IMR-90 (cell line): ENCODE data around the gene VSX2. TPM values are rescaled to one million over a fixed set of nuclear protein-coding genes. Genes with fewer than 3 reads are reported as not detected.

ENCODE experiments used
- ATAC-seq: fragments of 200-7000 bp; cut with Tn5 transposase; 2 replicates; pipeline ENCODE4 v1.9.1; 2020; ENCODE audit warnings: low read depth, mild to moderate bottlenecking, moderate library complexity
- BruUV-seq: library from RNA; stranded (reverse); fragments of 400-500 nt; replicated peaks from 2 replicates; lab custom pipeline; 2021; lab: Mats Ljungman, UMichigan
- CTCF ChIA-PET: fragments of 300-600 bp; formaldehyde crosslinking; extraction: SDS; loops from one replicate; lab custom pipeline; 2021; ENCODE audit warnings: antibody characterized with exemption; lab: Yijun Ruan, JAX
- POLR2A ChIA-PET: fragments of 300-600 bp; sonication (Branson Sonifier 250); formaldehyde crosslinking; loops from one replicate; lab custom pipeline; 2022; ENCODE audit warnings: antibody characterized with exemption; ENCODE audit not compliant: unreplicated experiment; lab: Charles Lee
- DNase-seq: peaks from one replicate; pipeline ENCODE4 v3.0.0; 2013
- H2AFZ ChIP-seq: replicated peaks from 2 replicates; pipeline ENCODE3; 2013; ENCODE audit warnings: low read length, mild to moderate bottlenecking; ENCODE audit not compliant: poor library complexity
- H2AK5ac ChIP-seq: 2 replicates; pipeline ENCODE4 v1.6.1; 2013; ENCODE audit warnings: low read depth, low read length, inconsistent platforms
- H2AK9ac ChIP-seq: replicated peaks from 2 replicates; pipeline ENCODE3; 2013; ENCODE audit warnings: mild to moderate bottlenecking, low read depth, low read length, moderate library complexity; ENCODE audit not compliant: poor library complexity
- H2BK120ac ChIP-seq: 2 replicates; pipeline ENCODE4 v1.6.1; 2013; ENCODE audit warnings: low read depth, low read length, inconsistent platforms
- H2BK15ac ChIP-seq: 3 replicates; pipeline ENCODE4 v1.6.1; 2013; ENCODE audit warnings: low read depth, low read length, inconsistent platforms
- H2BK20ac ChIP-seq: 2 replicates; pipeline ENCODE4 v1.6.1; 2013; ENCODE audit warnings: low read depth, mild to moderate bottlenecking, inconsistent platforms, low read length, moderate library complexity
- H2BK5ac ChIP-seq: 2 replicates; pipeline ENCODE4 v1.6.1; 2013; ENCODE audit warnings: mild to moderate bottlenecking, low read depth, low read length, inconsistent platforms; ENCODE audit not compliant: poor library complexity, severe bottlenecking
- H3K14ac ChIP-seq: replicated peaks from 2 replicates; pipeline ENCODE4 v1.6.1; 2013; ENCODE audit warnings: low read depth, low read length, inconsistent platforms
- H3K18ac ChIP-seq: 2 replicates; pipeline ENCODE4 v1.6.1; 2013; ENCODE audit warnings: low read depth, low read length, control low read depth
- H3K23ac ChIP-seq: 2 replicates; pipeline ENCODE4 v1.6.1; 2013; ENCODE audit warnings: low read depth, low read length, inconsistent platforms
- H3K27ac ChIP-seq: 2 replicates; pipeline ENCODE4 v1.5.1; 2013; ENCODE audit warnings: mild to moderate bottlenecking, control low read depth, low read length; ENCODE audit not compliant: insufficient read depth
- H3K27me3 ChIP-seq: 2 replicates; pipeline ENCODE4 v1.6.1; 2013; ENCODE audit warnings: low read length; ENCODE audit not compliant: control insufficient read depth, insufficient read depth
- H3K36me3 ChIP-seq: 2 replicates; pipeline ENCODE4 v1.6.1; 2013; ENCODE audit warnings: low read length, mixed read lengths; ENCODE audit not compliant: control insufficient read depth, insufficient read depth
- H3K4ac ChIP-seq: 2 replicates; pipeline ENCODE4 v1.6.1; 2013; ENCODE audit warnings: low read depth, low read length, inconsistent platforms
- H3K4me1 ChIP-seq: 2 replicates; pipeline ENCODE4 v1.6.1; 2013; ENCODE audit warnings: low read length, mixed read lengths; ENCODE audit not compliant: control insufficient read depth, insufficient read depth
- H3K4me2 ChIP-seq: 2 replicates; pipeline ENCODE4 v1.6.1; 2013; ENCODE audit warnings: low read depth, mild to moderate bottlenecking, control low read depth, low read length, moderate library complexity
- H3K4me3 ChIP-seq: 2 replicates; pipeline ENCODE4 v1.5.1; 2013; ENCODE audit warnings: low read depth, mild to moderate bottlenecking, control low read depth, low read length, moderate library complexity; ENCODE audit not compliant: insufficient read depth
- H3K56ac ChIP-seq: 2 replicates; pipeline ENCODE4 v1.6.1; 2013; ENCODE audit warnings: low read length, inconsistent platforms; ENCODE audit not compliant: insufficient read depth; ENCODE audit errors: extremely low read depth
- H3K79me1 ChIP-seq, 2 experiments: 2 replicates each; pipeline ENCODE4 v1.6.1; 2013; ENCODE audit warnings: low read length in 2 of 2, inconsistent platforms in 1 of 2, low read depth in 1 of 2
- H3K9ac ChIP-seq: 2 replicates; pipeline ENCODE4 v1.6.1; 2013; ENCODE audit warnings: low read depth, low read length, control low read depth
- H3K9me1 ChIP-seq: 2 replicates; pipeline ENCODE4 v1.6.1; 2013; ENCODE audit warnings: low read length, inconsistent platforms; ENCODE audit not compliant: insufficient read depth
- H3K9me3 ChIP-seq: 2 replicates; pipeline ENCODE4 v1.6.1; 2013; ENCODE audit warnings: low read length; ENCODE audit not compliant: control insufficient read depth, insufficient read depth
- H4K20me1 ChIP-seq: 2 replicates; pipeline ENCODE4 v1.6.1; 2013; ENCODE audit warnings: low read length, inconsistent platforms; ENCODE audit not compliant: insufficient read depth
- H4K5ac ChIP-seq: 2 replicates; pipeline ENCODE4 v1.6.1; 2013; ENCODE audit warnings: mild to moderate bottlenecking, low read depth, low read length, control low read depth
- H4K8ac ChIP-seq, 2 experiments: 2 replicates each; pipeline ENCODE4 v1.6.1; 2013; ENCODE audit warnings: low read depth in 2 of 2, low read length in 2 of 2, control low read depth in 1 of 2, inconsistent platforms in 1 of 2
- H4K91ac ChIP-seq: 2 replicates; pipeline ENCODE4 v1.6.1; 2013; ENCODE audit warnings: low read depth, low read length, inconsistent platforms; ENCODE audit not compliant: insufficient read depth
- BHLHE40 ChIP-seq: fragments of 150-350 bp; IDR thresholded peaks from 2 replicates; pipeline ENCODE4 v1.6.1; 2016; ENCODE audit warnings: mild to moderate bottlenecking, low read depth, low read length
- CEBPB ChIP-seq: IDR thresholded peaks from 2 replicates; pipeline ENCODE4 v1.6.1; 2012; ENCODE audit warnings: low read depth, low read length, improper control_type of control experiment
- CHD1 ChIP-seq: IDR thresholded peaks from 2 replicates; pipeline ENCODE4 v1.6.1; 2012; ENCODE audit warnings: low read depth, low read length, improper control_type of control experiment
- FOS ChIP-seq: fragments of 150-350 bp; IDR thresholded peaks from 2 replicates; pipeline ENCODE4 v1.6.1; 2016; ENCODE audit warnings: low read depth, low read length
- MAFK ChIP-seq: IDR thresholded peaks from 2 replicates; pipeline ENCODE4 v1.6.1; 2012; ENCODE audit warnings: low read depth, low read length, improper control_type of control experiment
- MAZ ChIP-seq: IDR thresholded peaks from 2 replicates; pipeline ENCODE4 v1.6.1; 2012; ENCODE audit warnings: low read depth, mild to moderate bottlenecking, low read length, improper control_type of control experiment, moderate library complexity, borderline replicate concordance
- MXI1 ChIP-seq: IDR thresholded peaks from 2 replicates; pipeline ENCODE4 v1.6.1; 2012; ENCODE audit warnings: low read depth, mild to moderate bottlenecking, low read length, moderate library complexity, borderline replicate concordance
- NFE2L2 ChIP-seq: fragments of 150-350 bp; IDR thresholded peaks from 2 replicates; pipeline ENCODE4 v1.6.1; 2016; ENCODE audit warnings: low read depth, mild to moderate bottlenecking, low read length
- POLR2A ChIP-seq: IDR thresholded peaks from 2 replicates; pipeline ENCODE4 v1.6.1; 2012; ENCODE audit warnings: mild to moderate bottlenecking, low read depth, low read length
- RAD21 ChIP-seq: IDR thresholded peaks from 2 replicates; pipeline ENCODE4 v1.6.1; 2012; ENCODE audit warnings: low read length, improper control_type of control experiment
- RCOR1 ChIP-seq: IDR thresholded peaks from 2 replicates; pipeline ENCODE4 v1.6.1; 2012; ENCODE audit warnings: mild to moderate bottlenecking, low read length, improper control_type of control experiment; ENCODE audit not compliant: insufficient replicate concordance
- RFX5 ChIP-seq: IDR thresholded peaks from 2 replicates; pipeline ENCODE4 v1.8.0; 2012; ENCODE audit warnings: low read depth, mild to moderate bottlenecking, low read length, moderate library complexity
- SMC3 ChIP-seq: fragments of 150-350 bp; IDR thresholded peaks from 2 replicates; pipeline ENCODE4 v1.6.1; 2016; ENCODE audit warnings: low read depth, mild to moderate bottlenecking, antibody characterized with exemption, low read length, moderate library complexity
- WGBS, 2 experiments: methylation state at CpG; one replicate each; pipeline versions ENCODE4 v1.1.5 to v1.1.7; 2013; ENCODE audit warnings: missing lambda C conversion rate in 2 of 2; ENCODE audit not compliant: insufficient read length in 1 of 2; ENCODE audit errors: extremely low coverage in 2 of 2; 5-methylcytosine and 5-hydroxymethylcytosine counted together
- dilution Hi-C: fragments of 300-500 bp; cut with HindIII; formaldehyde crosslinking; loops from one replicate; pipeline ENCODE4 v1.14.3; 2018; ENCODE audit warnings: low sequenced_read_pairs; ENCODE audit not compliant: unreplicated experiment
- in situ Hi-C: fragments of 300-500 bp; cut with MboI; formaldehyde crosslinking; loops from 3 replicates; pipeline ENCODE4 v1.14.3; 2019; ENCODE audit warnings: low sequenced_read_pairs, inconsistent platforms, mixed read lengths
- intact Hi-C: fragments of 100-400 bp; cut with micrococcal nuclease; formaldehyde crosslinking; loops from 2 replicates; pipeline ENCODE4 v1.10.0; 2022
- polyA plus RNA-seq, 3 experiments: library from polyadenylated mRNA; depleted of rRNA; stranded (reverse); fragments of >200 nt; gene quantifications; 2 replicates each; pipeline ENCODE4 v1.2.3, GENCODE V29; 2012; ENCODE audit warnings: low replicate concordance in 1 of 3
- total RNA-seq: library from RNA; depleted of rRNA; stranded (reverse); fragments of >200 nt; gene quantifications from 2 replicates; pipeline ENCODE4 v1.2.3, GENCODE V29; 2012
- TF ChIP-seq, protein P1 (sequence below): conservative IDR thresholded peaks from 2 replicates; pipeline ENCODE4 v1.5.1; 2012; ENCODE audit warnings: mild to moderate bottlenecking, low read depth, low read length, improper control_type of control experiment
- TF ChIP-seq, protein P2 (sequence below): fragments of 150-350 bp; IDR thresholded peaks from 2 replicates; pipeline ENCODE4 v1.6.1; 2017; ENCODE audit warnings: mild to moderate bottlenecking, antibody characterized with exemption, low read length, low read depth
- TF ChIP-seq, protein P3 (sequence below): fragments of 150-350 bp; IDR thresholded peaks from 2 replicates; pipeline ENCODE4 v1.6.1; 2016; ENCODE audit warnings: low read depth, mild to moderate bottlenecking, low read length, moderate library complexity, borderline replicate concordance

The VSX2 gene
- total and polyA plus RNA-seq, 2 of the 4 experiments (the other 2 are of a cell fraction) = not detected

DNA sequence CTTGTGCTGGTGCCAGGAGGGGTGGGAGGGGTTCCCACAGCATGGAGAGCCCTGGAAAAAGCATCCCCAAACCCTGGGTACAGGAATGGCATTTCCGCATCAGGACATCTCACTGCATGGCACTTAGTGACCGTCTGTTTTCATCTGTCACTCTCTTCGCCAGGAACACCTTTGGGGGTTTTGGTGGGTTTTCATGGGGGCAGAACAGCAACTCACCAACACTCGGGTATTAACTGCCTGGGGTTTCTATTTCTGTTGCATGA, 3.5 kb downstream of the VSX2 start:
- ChIA-PET POLR2A (no interaction called here), CTCF (no interaction called here)
- H4K20me1 ChIP-seq = peaks cover 28% of the 10 kb centered on the region
- BruUV-seq = no TSS peak
- H3K9me3 ChIP-seq = peaks cover 8% of the 10 kb centered on the region; the same call in 1 of the 2 replicates
- no peak overlapping the region for H4K5ac ChIP-seq
- no peak overlapping the region for H2BK5ac ChIP-seq
- H3K23ac ChIP-seq = no peak overlapping the region
- no peak overlapping the region for H2BK120ac ChIP-seq
- H3K9ac ChIP-seq = no peak overlapping the region
- no peak overlapping the region for H3K4ac ChIP-seq
- H4K8ac ChIP-seq = no peak overlapping the region
- DNase-seq = no peak
- no peak overlapping the region for H3K4me3 ChIP-seq
- no peak for ATAC-seq
- no peak overlapping the region for H2BK15ac ChIP-seq
- intact Hi-C loops = no loop called here
- H3K36me3 ChIP-seq = no peaks in the 10 kb centered on the region
- no peaks in the 10 kb centered on the region for H3K9me1 ChIP-seq
- no peaks in the 10 kb centered on the region for H3K4me1 ChIP-seq
- H3K27me3 ChIP-seq = peaks cover 100% of the 10 kb centered on the region
- dilution Hi-C loops = no loop called here
- in situ Hi-C loops = no loop called here
- H2AFZ ChIP-seq = no peak overlapping the region
- no peak overlapping the region for H4K91ac ChIP-seq
- H2BK20ac ChIP-seq = no peak overlapping the region
- no peak overlapping the region for H3K4me2 ChIP-seq
- TF ChIP-seq MAZ = no peak
- no peak for TF ChIP-seq FOS
- no peak for TF ChIP-seq RAD21
- TF ChIP-seq BHLHE40 = no peak
- TF ChIP-seq, protein P1, sequence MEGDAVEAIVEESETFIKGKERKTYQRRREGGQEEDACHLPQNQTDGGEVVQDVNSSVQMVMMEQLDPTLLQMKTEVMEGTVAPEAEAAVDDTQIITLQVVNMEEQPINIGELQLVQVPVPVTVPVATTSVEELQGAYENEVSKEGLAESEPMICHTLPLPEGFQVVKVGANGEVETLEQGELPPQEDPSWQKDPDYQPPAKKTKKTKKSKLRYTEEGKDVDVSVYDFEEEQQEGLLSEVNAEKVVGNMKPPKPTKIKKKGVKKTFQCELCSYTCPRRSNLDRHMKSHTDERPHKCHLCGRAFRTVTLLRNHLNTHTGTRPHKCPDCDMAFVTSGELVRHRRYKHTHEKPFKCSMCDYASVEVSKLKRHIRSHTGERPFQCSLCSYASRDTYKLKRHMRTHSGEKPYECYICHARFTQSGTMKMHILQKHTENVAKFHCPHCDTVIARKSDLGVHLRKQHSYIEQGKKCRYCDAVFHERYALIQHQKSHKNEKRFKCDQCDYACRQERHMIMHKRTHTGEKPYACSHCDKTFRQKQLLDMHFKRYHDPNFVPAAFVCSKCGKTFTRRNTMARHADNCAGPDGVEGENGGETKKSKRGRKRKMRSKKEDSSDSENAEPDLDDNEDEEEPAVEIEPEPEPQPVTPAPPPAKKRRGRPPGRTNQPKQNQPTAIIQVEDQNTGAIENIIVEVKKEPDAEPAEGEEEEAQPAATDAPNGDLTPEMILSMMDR = no peak
- TF ChIP-seq, protein P2, sequence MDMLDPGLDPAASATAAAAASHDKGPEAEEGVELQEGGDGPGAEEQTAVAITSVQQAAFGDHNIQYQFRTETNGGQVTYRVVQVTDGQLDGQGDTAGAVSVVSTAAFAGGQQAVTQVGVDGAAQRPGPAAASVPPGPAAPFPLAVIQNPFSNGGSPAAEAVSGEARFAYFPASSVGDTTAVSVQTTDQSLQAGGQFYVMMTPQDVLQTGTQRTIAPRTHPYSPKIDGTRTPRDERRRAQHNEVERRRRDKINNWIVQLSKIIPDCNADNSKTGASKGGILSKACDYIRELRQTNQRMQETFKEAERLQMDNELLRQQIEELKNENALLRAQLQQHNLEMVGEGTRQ = no peak
- no peak for TF ChIP-seq RCOR1
- TF ChIP-seq MXI1 = no peak
- TF ChIP-seq CHD1 = no peak
- no peak for TF ChIP-seq SMC3
- TF ChIP-seq, protein P3, sequence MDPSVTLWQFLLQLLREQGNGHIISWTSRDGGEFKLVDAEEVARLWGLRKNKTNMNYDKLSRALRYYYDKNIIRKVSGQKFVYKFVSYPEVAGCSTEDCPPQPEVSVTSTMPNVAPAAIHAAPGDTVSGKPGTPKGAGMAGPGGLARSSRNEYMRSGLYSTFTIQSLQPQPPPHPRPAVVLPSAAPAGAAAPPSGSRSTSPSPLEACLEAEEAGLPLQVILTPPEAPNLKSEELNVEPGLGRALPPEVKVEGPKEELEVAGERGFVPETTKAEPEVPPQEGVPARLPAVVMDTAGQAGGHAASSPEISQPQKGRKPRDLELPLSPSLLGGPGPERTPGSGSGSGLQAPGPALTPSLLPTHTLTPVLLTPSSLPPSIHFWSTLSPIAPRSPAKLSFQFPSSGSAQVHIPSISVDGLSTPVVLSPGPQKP = no peak
- no peak for TF ChIP-seq NFE2L2
- no peak for TF ChIP-seq CEBPB
- no peak for TF ChIP-seq POLR2A
- TF ChIP-seq RFX5 = no peak
- no peak for TF ChIP-seq MAFK
- H2AK9ac ChIP-seq = no peak overlapping the region
- H2AK5ac ChIP-seq = no peak overlapping the region
- H3K79me1 ChIP-seq = no peaks in the 10 kb centered on the region
- WGBS, 2 experiments = no CpG with 5 or more reads among the region's 4 CpGs
- no peak overlapping the region for H3K56ac ChIP-seq
- H3K14ac ChIP-seq = no peak overlapping the region
- H3K18ac ChIP-seq = no peak overlapping the region
- H3K27ac ChIP-seq = no peak overlapping the region
